Measurements from ENCODE around the gene SULF2. TPM values are rescaled to one million over a fixed set of nuclear protein-coding genes. Genes with fewer than 3 reads are reported as not detected.

Gene SULF2
- total RNA-seq, 1 experiment from 2014 or later = 0.69 TPM

GRCh38 chr20:47627540-47627939, 157.7 kb downstream of the SULF2 start:
- DNase-seq (ENCODE audit: low spot score) = no peak
- Histone ChIP-seq H3K4me1 (ENCODE audit: insufficient read depth, low read length, poor library complexity, severe bottlenecking) (no peaks in the 10 kb centered on the region), H3K4me3 (ENCODE audit: low read depth, low read length, poor library complexity, severe bottlenecking) (no peak overlapping the region), H3K36me3 (ENCODE audit: insufficient read depth, low read length, poor library complexity, severe bottlenecking) (peaks cover 4% of the 10 kb centered on the region), H3K27ac (ENCODE audit: low read depth, low read length, poor library complexity, severe bottlenecking) (no peak overlapping the region), H3K27me3 (replicated peaks; ENCODE audit: insufficient read depth, low read depth, low read length, poor library complexity) (no peaks in the 10 kb centered on the region), H3K9me3 (ENCODE audit: low read depth, low read length, poor library complexity, severe bottlenecking) (no peaks in the 10 kb centered on the region)
- intact Hi-C loops (cut with micrococcal nuclease; ENCODE audit: unreplicated experiment) = loop anchor here (5.0 kb wide), 2 partner anchors 235 to 405 kb away; no protein-coding TSS in a partner anchor
- ChIA-PET POLR2A (ENCODE audit: low non-redundant PET) (no interaction called here), CTCF (no interaction called here)
- TF ChIP-seq CTCF (conservative IDR thresholded peaks at IDR 0.05; ENCODE audit: low read depth, low read length) (no peak), EZH2 (IDR thresholded peaks at IDR 0.05; ENCODE audit: borderline replicate concordance, low read depth, low read length, poor library complexity, severe bottlenecking) (no peak)
- BruUV-seq (replicated peaks) = no TSS peak

- CTCF ChIA-PET = interaction anchor here (0.7 kb wide), 1 partner anchor 239 kb away, joined by 3 read pairs; no protein-coding TSS in a partner anchor
- intact Hi-C loops (cut with micrococcal nuclease; ENCODE audit: unreplicated experiment) = no loop called here
- TF ChIP-seq EZH2 (IDR thresholded peaks at IDR 0.05; ENCODE audit: borderline replicate concordance, low read depth, low read length, poor library complexity, severe bottlenecking) = no peak
- no peak for TF ChIP-seq CTCF (conservative IDR thresholded peaks at IDR 0.05; ENCODE audit: low read depth, low read length)
- no peak for DNase-seq (ENCODE audit: low spot score)
- no TSS peak for BruUV-seq (replicated peaks)
- Histone ChIP-seq H3K36me3 (ENCODE audit: insufficient read depth, low read length, poor library complexity, severe bottlenecking) (peaks cover 4% of the 10 kb centered on the region), H3K4me1 (ENCODE audit: insufficient read depth, low read length, poor library complexity, severe bottlenecking) (peaks cover 3% of the 10 kb centered on the region), H3K27ac (ENCODE audit: low read depth, low read length, poor library complexity, severe bottlenecking) (no peak overlapping the region), H3K9me3 (ENCODE audit: low read depth, low read length, poor library complexity, severe bottlenecking) (no peaks in the 10 kb centered on the region), H3K4me3 (ENCODE audit: low read depth, low read length, poor library complexity, severe bottlenecking) (no peak overlapping the region), H3K27me3 (replicated peaks; ENCODE audit: insufficient read depth, low read depth, low read length, poor library complexity) (no peaks in the 10 kb centered on the region)
- POLR2A ChIA-PET (ENCODE audit: low non-redundant PET) = no interaction called here
These were observed 162.1 kb downstream of the SULF2 start for GRCh38 chr20:47623206-47623605.

- DNase-seq (ENCODE audit: low spot score) = no peak
- POLR2A ChIA-PET (ENCODE audit: low non-redundant PET) = no interaction called here
- TF ChIP-seq EZH2 (IDR thresholded peaks at IDR 0.05; ENCODE audit: borderline replicate concordance, low read depth, low read length, poor library complexity, severe bottlenecking) = no peak
- no peak for TF ChIP-seq CTCF (conservative IDR thresholded peaks at IDR 0.05; ENCODE audit: low read depth, low read length)
- intact Hi-C loops (cut with micrococcal nuclease; ENCODE audit: unreplicated experiment) = no loop called here
- no peaks in the 10 kb centered on the region for H3K9me3 ChIP-seq (ENCODE audit: low read depth, low read length, poor library complexity, severe bottlenecking)
- CTCF ChIA-PET = no interaction called here
- H3K27ac ChIP-seq (ENCODE audit: low read depth, low read length, poor library complexity, severe bottlenecking) = no peak overlapping the region
- BruUV-seq (replicated peaks) = no TSS peak
- H3K27me3 ChIP-seq (replicated peaks; ENCODE audit: insufficient read depth, low read depth, low read length, poor library complexity) = no peaks in the 10 kb centered on the region
- peaks cover 3% of the 10 kb centered on the region for H3K4me1 ChIP-seq (ENCODE audit: insufficient read depth, low read length, poor library complexity, severe bottlenecking)
- H3K36me3 ChIP-seq (ENCODE audit: insufficient read depth, low read length, poor library complexity, severe bottlenecking) = peaks cover 4% of the 10 kb centered on the region
- no peak overlapping the region for H3K4me3 ChIP-seq (ENCODE audit: low read depth, low read length, poor library complexity, severe bottlenecking)
These were observed 163.1 kb downstream of the SULF2 start for GRCh38 chr20:47622118-47622665.
